SK-N-DZ (cell line): ENCODE measurements around the gene ATP5PD.

Source experiments
- DNase-seq: peaks from one replicate; pipeline ENCODE4 v3.0.0-alpha.2; 2015; ENCODE audit warnings: low spot score
- small RNA-seq, 2 experiments: library from RNA; depleted of rRNA; stranded (forward); fragments of <200 nt; gene quantifications; one replicate each; pipeline ENCODE3, GENCODE V24; 2014

Gene ATP5PD

DNA sequence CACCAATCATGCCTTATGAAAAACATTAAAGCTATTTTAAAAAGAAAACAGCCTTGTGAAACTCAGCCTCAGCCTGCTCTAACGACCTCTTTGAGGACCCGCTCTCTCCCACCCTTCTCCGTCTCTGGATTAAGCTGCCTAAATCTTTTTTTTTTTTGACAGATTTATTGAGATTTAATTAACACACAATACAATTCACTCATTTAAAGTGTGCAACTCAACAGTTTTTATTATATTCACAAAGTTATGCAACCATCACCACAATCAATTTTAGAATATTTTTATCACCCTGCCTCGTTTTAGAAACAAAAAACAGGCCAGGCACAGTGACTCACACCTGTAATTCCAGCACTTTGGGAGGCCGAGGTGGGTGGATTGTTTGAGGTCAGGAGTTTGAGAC lies 50.9 kb downstream of the ATP5PD start:
- no peak for DNase-seq

DNA sequence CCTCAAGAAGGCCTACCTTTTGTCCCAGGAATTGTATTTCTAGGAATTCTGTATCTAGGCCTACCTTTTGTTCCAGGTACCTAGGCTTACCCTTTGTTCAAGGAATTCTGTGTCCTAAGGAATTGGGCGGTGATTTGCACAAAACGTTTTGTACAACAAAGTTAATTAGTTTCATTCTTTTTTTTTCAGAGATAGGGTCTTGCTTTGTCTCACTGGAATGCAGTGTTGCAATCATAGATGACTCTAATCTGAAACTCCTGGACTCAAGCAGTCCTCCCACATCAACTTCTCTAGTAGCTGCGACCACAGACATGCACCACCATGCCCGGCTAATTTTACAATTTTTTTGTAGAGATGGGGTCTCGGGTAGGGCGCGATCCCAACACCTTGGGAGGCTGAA lies 52.3 kb downstream of the ATP5PD start:
- no peak for DNase-seq

DNA sequence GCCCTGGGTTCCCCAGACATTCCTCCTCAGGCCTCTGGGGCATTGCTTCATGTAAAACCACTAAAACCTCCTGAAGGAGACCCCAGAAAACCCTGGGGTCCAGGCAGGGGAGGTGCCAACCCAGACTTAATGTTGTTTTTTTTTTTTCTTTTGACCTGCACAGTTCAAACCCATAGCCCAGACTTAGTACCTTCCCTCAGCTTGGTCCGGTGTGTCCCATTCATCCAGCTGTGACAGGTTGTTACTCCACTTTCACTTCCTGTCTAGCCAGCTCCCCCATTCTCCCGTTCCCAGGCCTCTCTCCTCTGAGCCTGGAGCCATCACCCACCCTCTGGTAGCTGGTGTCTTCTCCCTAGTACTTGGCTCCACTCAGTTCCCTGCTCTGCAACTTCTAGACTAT lies 54.5 kb downstream of the ATP5PD start:
- DNase-seq: no peak

DNA sequence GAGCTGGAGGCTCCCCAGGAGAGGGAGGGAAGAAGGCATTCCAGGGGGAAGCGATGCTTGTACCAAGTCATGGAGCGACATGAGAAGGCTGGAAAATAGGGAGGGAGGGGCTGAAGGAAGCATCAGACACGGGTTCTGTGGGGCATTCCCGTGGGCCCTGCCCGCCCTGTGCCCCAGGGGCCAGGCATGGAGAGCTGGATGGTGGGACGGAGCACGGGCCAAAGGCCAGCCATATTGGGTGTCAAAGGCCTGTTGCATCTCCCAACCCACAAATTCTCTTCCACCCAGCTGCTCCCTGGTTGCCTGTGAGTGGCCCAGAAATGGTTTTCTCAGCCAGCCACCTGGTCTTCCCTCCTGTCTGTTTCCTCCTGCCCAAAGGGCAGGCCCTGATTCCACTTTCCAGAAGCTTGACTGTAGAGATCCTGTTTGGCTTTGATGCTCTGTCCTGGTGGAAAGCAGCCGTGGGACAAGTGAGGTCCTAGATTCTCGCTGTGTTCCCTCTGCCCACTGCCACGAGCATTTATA lies 56.1 kb downstream of the ATP5PD start:
- no peak for DNase-seq

Small RNA genes lying within 50 kb of the gene (small RNA-seq; reads per million reads assigned to genes)
- gene AC111186.1 (0 reads per million in 2 experiments), gene RF00019 (0 reads per million in 2 experiments), gene RN7SL573P (0 reads per million in 2 experiments), gene RNU6-362P (0 reads per million in 2 experiments)
